Keratinocyte (primary cell): Measurements from ENCODE around the gene JPT2. TPM values are rescaled to one million over a fixed set of nuclear protein-coding genes. Genes with fewer than 3 reads are reported as not detected.
"Not testable (repeated sequence)": the region's sequence is repeated elsewhere in the genome, so short reads cannot be mapped to it uniquely, and the experiment has no call there.

Experiments
- DNase-seq: peaks from one replicate; pipeline ENCODE4 v3.0.0-alpha.2; 2011; ENCODE audit warnings: low read depth, missing footprints, low spot score
- FAIRE-seq: peaks from 2 replicates; lab custom pipeline; 2011; peaks lifted over from hg19 to GRCh38; lab: Jason Lieb, UNC
- H2AFZ ChIP-seq: 2 replicates; pipeline ENCODE4 v1.6.0; 2012; ENCODE audit warnings: low read length, control low read depth, inconsistent platforms; ENCODE audit not compliant: control insufficient read depth
- H3K27ac ChIP-seq: 2 replicates; pipeline ENCODE4 v1.5.1; 2011; ENCODE audit warnings: low read length; ENCODE audit not compliant: control insufficient read depth, insufficient read depth
- H3K27me3 ChIP-seq: 3 replicates; pipeline ENCODE4 v1.6.0; 2011; ENCODE audit warnings: low read length; ENCODE audit not compliant: control insufficient read depth, insufficient read depth; ENCODE audit errors: extremely low read depth
- H3K36me3 ChIP-seq, 2 experiments: 2 replicates in 1 of 2; 3 replicates in 1 of 2; pipeline ENCODE4 v1.5.1; 2011; ENCODE audit warnings: low read length in 2 of 2, mild to moderate bottlenecking in 1 of 2; ENCODE audit not compliant: control insufficient read depth in 2 of 2, insufficient read depth in 2 of 2; ENCODE audit errors: extremely low read depth in 1 of 2
- H3K4me1 ChIP-seq: 3 replicates; pipeline ENCODE4 v1.5.1; 2011; ENCODE audit warnings: low read length; ENCODE audit not compliant: control insufficient read depth, insufficient read depth; ENCODE audit errors: extremely low read depth
- H3K4me2 ChIP-seq: 3 replicates; pipeline ENCODE4 v1.6.0; 2011; ENCODE audit warnings: low read depth, low read length; ENCODE audit not compliant: control insufficient read depth, insufficient read depth; ENCODE audit errors: extremely low read depth
- H3K4me3 ChIP-seq, 3 experiments: fragments of 200-600 bp in 1 of 3; sonication (generic) in 1 of 3; 2 replicates in 2 of 3; 3 replicates in 1 of 3; pipeline ENCODE4 v1.5.1; 2011 to 2016; ENCODE audit warnings: low read length in 3 of 3, mild to moderate bottlenecking in 3 of 3, control low read depth in 2 of 3, inconsistent platforms in 1 of 3, low read depth in 1 of 3, mixed read lengths in 1 of 3, mixed run types in 1 of 3, moderate library complexity in 1 of 3; ENCODE audit not compliant: control insufficient read depth in 2 of 3, insufficient read depth in 2 of 3; ENCODE audit errors: extremely low read depth in 1 of 3
- H3K79me2 ChIP-seq: 2 replicates; pipeline ENCODE4 v1.6.0; 2012; ENCODE audit warnings: low read length; ENCODE audit not compliant: control insufficient read depth, insufficient read depth
- H3K9ac ChIP-seq: 3 replicates; pipeline ENCODE4 v1.6.0; 2011; ENCODE audit warnings: low read length; ENCODE audit not compliant: control insufficient read depth, insufficient read depth; ENCODE audit errors: extremely low read depth
- H3K9me1 ChIP-seq: 3 replicates; pipeline ENCODE4 v1.6.0; 2011; ENCODE audit warnings: low read length; ENCODE audit not compliant: control insufficient read depth, insufficient read depth; ENCODE audit errors: extremely low read depth
- H3K9me3 ChIP-seq: 2 replicates; pipeline ENCODE4 v1.5.1; 2012; ENCODE audit warnings: low read depth, low read length; ENCODE audit not compliant: control insufficient read depth
- H4K20me1 ChIP-seq: 3 replicates; pipeline ENCODE4 v1.6.0; 2011; ENCODE audit warnings: low read length; ENCODE audit not compliant: control insufficient read depth, insufficient read depth; ENCODE audit errors: extremely low read depth
- EZH2 ChIP-seq: IDR thresholded peaks from one replicate; pipeline ENCODE4 v1.6.1; 2012; ENCODE audit warnings: inconsistent platforms, mild to moderate bottlenecking, low read length, moderate library complexity
- dilution Hi-C: fragments of 300-500 bp; cut with MboI; formaldehyde crosslinking; loops from one replicate; pipeline ENCODE4 v1.7.0; 2020; ENCODE audit warnings: low sequenced_read_pairs; ENCODE audit not compliant: extremely low pct_ligation_motif_present
- polyA plus RNA-seq, 5 experiments: library from polyadenylated mRNA; depleted of rRNA in 3 of 5; stranded (reverse) in 3 of 5; stranded (forward) in 1 of 5; unstranded in 1 of 5; fragments of >200 nt; gene quantifications; 1 replicate in 1 of 5; 2 replicates in 3 of 5; 3 replicates in 1 of 5; pipeline versions ENCODE4 v1.2.1 to v1.2.3, GENCODE V29; 2011 to 2012; ENCODE audit warnings: missing spikeins in 2 of 5, low read depth in 1 of 5, low replicate concordance in 1 of 5
- TF ChIP-seq, protein P1 (sequence below), 3 experiments: IDR thresholded peaks in 1 of 3; conservative IDR thresholded peaks in 1 of 3; optimal IDR thresholded peaks in 1 of 3; 2 replicates in 2 of 3; 3 replicates in 1 of 3; pipeline versions ENCODE3 to v1.5.1; 2011; ENCODE audit warnings: low read length in 3 of 3, mild to moderate bottlenecking in 3 of 3, moderate library complexity in 2 of 3, control low read depth in 1 of 3, inconsistent platforms in 1 of 3; ENCODE audit not compliant: insufficient read depth in 2 of 3; ENCODE audit errors: extremely low read depth in 1 of 3

Gene JPT2
- polyA plus RNA-seq, 1 donor (not counting 4 experiments of a cell fraction or from before 2014, with no cell fraction given), result 166 TPM

DNA sequence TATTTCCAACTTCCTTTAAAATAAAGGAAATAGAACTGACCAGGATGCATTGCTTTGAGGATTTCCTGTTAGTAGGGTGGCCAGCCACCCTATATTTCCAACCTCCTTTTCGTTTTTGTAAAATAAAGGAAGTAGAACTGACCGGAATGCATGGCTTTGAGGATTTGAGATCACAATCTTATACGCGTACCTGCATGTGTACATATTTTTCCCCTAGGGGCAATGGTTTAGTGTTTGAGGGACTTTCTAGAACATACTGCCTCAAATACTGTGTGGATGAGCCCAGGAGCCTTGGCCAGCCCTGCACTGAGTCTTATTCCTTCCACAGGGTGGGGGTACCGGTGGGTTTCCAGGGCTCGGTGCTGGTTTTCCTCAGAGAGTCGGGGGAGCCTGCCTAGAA, 53.5 kb downstream of the JPT2 start:
- Histone ChIP-seq H2AFZ (no peak overlapping the region), H4K20me1 (peaks cover 2% of the 10 kb centered on the region), H3K4me1 (no peaks in the 10 kb centered on the region), H3K27ac (no peak overlapping the region), H3K4me2 (no peak overlapping the region), H3K9me3 (peaks cover 13% of the 10 kb centered on the region), H3K79me2 (peaks cover 19% of the 10 kb centered on the region), H3K9me1 (no peaks in the 10 kb centered on the region), H3K27me3 (no peaks in the 10 kb centered on the region), H3K4me3 (no peak overlapping the region), H3K9ac (no peak overlapping the region), H3K36me3 (peaks cover 9 to 15% of the 10 kb centered on the region in 2 experiments)
- DNase-seq, result no peak
- FAIRE-seq, result no peak
- dilution Hi-C loops, result no loop called here
- TF ChIP-seq, protein P1, sequence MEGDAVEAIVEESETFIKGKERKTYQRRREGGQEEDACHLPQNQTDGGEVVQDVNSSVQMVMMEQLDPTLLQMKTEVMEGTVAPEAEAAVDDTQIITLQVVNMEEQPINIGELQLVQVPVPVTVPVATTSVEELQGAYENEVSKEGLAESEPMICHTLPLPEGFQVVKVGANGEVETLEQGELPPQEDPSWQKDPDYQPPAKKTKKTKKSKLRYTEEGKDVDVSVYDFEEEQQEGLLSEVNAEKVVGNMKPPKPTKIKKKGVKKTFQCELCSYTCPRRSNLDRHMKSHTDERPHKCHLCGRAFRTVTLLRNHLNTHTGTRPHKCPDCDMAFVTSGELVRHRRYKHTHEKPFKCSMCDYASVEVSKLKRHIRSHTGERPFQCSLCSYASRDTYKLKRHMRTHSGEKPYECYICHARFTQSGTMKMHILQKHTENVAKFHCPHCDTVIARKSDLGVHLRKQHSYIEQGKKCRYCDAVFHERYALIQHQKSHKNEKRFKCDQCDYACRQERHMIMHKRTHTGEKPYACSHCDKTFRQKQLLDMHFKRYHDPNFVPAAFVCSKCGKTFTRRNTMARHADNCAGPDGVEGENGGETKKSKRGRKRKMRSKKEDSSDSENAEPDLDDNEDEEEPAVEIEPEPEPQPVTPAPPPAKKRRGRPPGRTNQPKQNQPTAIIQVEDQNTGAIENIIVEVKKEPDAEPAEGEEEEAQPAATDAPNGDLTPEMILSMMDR (optimal IDR thresholded peaks at IDR 0.05 in 1 of 3, IDR thresholded peaks at IDR 0.05 in 1 of 3, conservative IDR thresholded peaks at IDR 0.05 in 1 of 3; ENCODE audit: extremely low read depth in 1 of 3, insufficient read depth in 2 of 3, low read length in 3 of 3), result no peak
- TF ChIP-seq EZH2, result no peak

DNA sequence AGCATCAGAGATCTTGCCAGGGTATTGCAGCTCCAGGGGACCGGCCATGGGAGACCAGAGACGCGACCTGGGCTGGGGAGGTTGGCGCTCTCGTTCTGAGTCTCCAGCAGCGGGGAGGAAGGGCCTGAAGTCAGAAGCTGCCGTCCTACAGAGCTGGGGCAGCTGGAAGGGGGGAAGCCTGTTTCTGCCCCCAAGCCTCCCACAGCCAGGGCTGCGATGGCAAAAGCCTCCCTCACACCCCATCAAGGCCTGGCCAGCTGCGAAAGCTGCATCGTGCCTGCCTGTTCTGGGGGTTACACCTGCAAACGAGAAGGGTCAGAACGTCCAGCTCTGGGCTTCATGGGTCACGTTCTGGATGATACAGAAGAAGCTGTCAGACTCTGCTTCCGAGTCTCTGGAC, 54.0 kb downstream of the JPT2 start:
- Histone ChIP-seq H3K4me1 (no peaks in the 10 kb centered on the region), H2AFZ (no peak overlapping the region), H3K27ac (no peak overlapping the region), H3K27me3 (no peaks in the 10 kb centered on the region), H3K36me3 (peaks cover 9 to 11% of the 10 kb centered on the region in 2 experiments), H3K79me2 (peaks cover 16% of the 10 kb centered on the region), H3K9me1 (no peaks in the 10 kb centered on the region), H3K9ac (no peak overlapping the region), H3K4me3 (no peak overlapping the region), H3K4me2 (no peak overlapping the region), H3K9me3 (peaks cover 18% of the 10 kb centered on the region), H4K20me1 (peaks cover 2% of the 10 kb centered on the region)
- dilution Hi-C loops, result no loop called here
- no peak for TF ChIP-seq EZH2
- TF ChIP-seq, protein P1 (optimal IDR thresholded peaks at IDR 0.05 in 1 of 3, IDR thresholded peaks at IDR 0.05 in 1 of 3, conservative IDR thresholded peaks at IDR 0.05 in 1 of 3; ENCODE audit: extremely low read depth in 1 of 3, insufficient read depth in 2 of 3, low read length in 3 of 3), result no peak
- DNase-seq, result no peak
- no peak for FAIRE-seq

DNA sequence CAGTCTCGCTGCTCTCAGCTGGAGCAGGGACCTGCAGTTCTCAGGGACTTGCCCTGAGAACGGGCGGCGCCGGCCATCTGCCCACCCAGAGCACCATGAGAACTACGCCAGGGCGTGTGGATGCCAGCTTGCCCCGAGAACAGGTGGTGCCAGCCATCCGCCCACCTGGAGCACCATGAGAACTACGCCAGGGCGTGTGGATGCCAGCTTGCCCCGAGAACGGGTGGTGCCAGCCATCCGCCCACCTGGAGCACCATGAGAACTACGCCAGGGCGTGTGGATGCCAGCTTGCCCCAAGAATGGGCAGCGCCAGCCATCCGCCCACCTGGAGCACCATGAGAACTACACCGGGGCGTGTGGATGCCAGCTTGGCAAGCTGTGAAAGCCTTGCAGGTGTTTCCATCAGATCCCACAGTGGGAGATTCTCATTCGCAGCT, 54.5 kb downstream of the JPT2 start:
- DNase-seq, H3K4me2 ChIP-seq, H3K27ac ChIP-seq, H3K4me1 ChIP-seq, H3K27me3 ChIP-seq, H4K20me1 ChIP-seq, H3K4me3 ChIP-seq, H3K9ac ChIP-seq, FAIRE-seq, dilution Hi-C loops, H3K36me3 ChIP-seq, H2AFZ ChIP-seq, H3K9me1 ChIP-seq: not testable (repeated sequence)
- peaks cover 23% of the 10 kb centered on the region for H3K9me3 ChIP-seq
- H3K79me2 ChIP-seq, result peaks cover 15% of the 10 kb centered on the region
